ENCODE data around the gene PRPF6. TPM values are rescaled to one million over a fixed set of nuclear protein-coding genes. Genes with fewer than 3 reads are reported as not detected.

PRPF6 gene
- total RNA-seq, 1 donor from 2014 or later, result 48.4 TPM

DNA sequence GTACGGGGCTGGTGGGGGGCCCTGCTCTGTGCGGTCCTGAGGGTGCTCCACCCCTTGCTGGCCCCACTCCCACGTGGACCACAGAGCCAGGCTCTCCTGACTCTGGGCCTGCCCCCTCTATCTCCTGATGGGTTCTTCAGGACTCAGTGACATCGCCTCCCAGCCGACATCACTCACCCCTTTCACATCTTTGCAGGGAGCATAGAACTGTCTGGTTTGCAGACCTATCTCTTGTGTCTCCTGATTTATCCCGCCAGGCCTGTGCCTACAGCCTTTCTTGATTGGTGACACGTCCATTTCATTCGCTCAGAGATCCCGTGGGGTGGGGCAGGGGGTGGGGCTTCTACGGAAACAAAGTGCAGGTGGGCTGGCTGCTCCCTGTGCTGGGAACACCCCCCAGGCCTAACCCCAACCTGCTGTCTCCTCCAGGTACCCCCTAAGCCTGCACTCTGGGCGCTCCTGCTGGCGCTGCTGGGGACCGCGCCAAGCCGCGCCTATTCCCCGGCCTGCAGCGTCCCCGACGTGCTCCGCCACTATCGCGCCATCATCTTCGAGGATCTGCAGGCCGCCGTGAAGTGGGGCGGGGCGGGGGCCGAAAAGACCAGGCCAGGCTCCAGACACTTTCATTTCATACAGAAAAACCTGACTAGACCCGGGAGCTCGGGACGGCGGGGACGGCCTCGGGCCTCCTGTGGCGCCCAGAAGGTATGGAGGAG lies 56.7 kb downstream of the PRPF6 start:
- H3K4me3 ChIP-seq (ENCODE audit: low read depth, low read length), result no peak overlapping the region
- FAIRE-seq (no peak), DNase-seq (ENCODE audit: low read depth) (no peak)
- TF ChIP-seq, protein P1, sequence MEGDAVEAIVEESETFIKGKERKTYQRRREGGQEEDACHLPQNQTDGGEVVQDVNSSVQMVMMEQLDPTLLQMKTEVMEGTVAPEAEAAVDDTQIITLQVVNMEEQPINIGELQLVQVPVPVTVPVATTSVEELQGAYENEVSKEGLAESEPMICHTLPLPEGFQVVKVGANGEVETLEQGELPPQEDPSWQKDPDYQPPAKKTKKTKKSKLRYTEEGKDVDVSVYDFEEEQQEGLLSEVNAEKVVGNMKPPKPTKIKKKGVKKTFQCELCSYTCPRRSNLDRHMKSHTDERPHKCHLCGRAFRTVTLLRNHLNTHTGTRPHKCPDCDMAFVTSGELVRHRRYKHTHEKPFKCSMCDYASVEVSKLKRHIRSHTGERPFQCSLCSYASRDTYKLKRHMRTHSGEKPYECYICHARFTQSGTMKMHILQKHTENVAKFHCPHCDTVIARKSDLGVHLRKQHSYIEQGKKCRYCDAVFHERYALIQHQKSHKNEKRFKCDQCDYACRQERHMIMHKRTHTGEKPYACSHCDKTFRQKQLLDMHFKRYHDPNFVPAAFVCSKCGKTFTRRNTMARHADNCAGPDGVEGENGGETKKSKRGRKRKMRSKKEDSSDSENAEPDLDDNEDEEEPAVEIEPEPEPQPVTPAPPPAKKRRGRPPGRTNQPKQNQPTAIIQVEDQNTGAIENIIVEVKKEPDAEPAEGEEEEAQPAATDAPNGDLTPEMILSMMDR (IDR thresholded peaks at IDR 0.05; ENCODE audit: insufficient read depth, low read length, severe bottlenecking), result no peak
- peaks cover 1% of the 10 kb centered on the region for H3K27me3 ChIP-seq (ENCODE audit: control insufficient read depth, insufficient read depth, low read length)
- peaks cover 3% of the 10 kb centered on the region for H3K36me3 ChIP-seq (ENCODE audit: control insufficient read depth, insufficient read depth, low read length)

DNA sequence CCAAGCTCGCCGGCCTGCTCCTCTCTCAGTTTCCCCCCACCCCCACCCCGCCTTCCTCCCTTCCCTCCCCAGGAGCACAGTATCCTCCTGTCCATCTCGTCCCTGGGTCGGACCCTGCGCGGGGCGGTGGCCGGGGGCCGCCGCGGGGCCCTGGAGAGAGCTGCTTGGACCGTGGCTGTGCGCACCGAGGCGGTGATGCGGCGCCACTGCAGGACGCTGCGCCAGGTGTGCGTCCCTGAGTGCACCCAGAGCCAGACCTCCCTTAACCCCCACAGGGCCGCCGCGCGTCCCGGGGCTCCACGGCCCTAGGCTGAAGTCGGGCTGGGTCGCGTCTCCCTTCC lies 57.3 kb downstream of the PRPF6 start:
- Histone ChIP-seq H3K27me3 (ENCODE audit: control insufficient read depth, insufficient read depth, low read length) (peaks cover 1% of the 10 kb centered on the region), H3K36me3 (ENCODE audit: control insufficient read depth, insufficient read depth, low read length) (peaks cover 3% of the 10 kb centered on the region), H3K4me3 (ENCODE audit: low read depth, low read length) (no peak overlapping the region)
- TF ChIP-seq, protein P1 (IDR thresholded peaks at IDR 0.05; ENCODE audit: insufficient read depth, low read length, severe bottlenecking), result no peak
- DNase-seq (ENCODE audit: low read depth) (no peak), FAIRE-seq (no peak)

- peak overlapping the region; percentile 49 for H3K4me3 ChIP-seq (ENCODE audit: low read depth, low read length)
- DNase-seq (ENCODE audit: low read depth) (peak; percentile 40), FAIRE-seq (no peak)
- peaks cover 1% of the 10 kb centered on the region for H3K27me3 ChIP-seq (ENCODE audit: control insufficient read depth, insufficient read depth, low read length)
- peaks cover 1% of the 10 kb centered on the region for H3K36me3 ChIP-seq (ENCODE audit: control insufficient read depth, insufficient read depth, low read length)
- TF ChIP-seq, protein P1 (IDR thresholded peaks at IDR 0.05; ENCODE audit: insufficient read depth, low read length, severe bottlenecking), result peak; percentile 82
Measured at GRCh38 chr20:64038565-64039292, 57.8 kb downstream of the PRPF6 start.

GRCh38 chr20:64039293-64040160 lies 58.6 kb downstream of the PRPF6 start:
- TF ChIP-seq, protein P1 (IDR thresholded peaks at IDR 0.05; ENCODE audit: insufficient read depth, low read length, severe bottlenecking), result no peak
- DNase-seq (ENCODE audit: low read depth) (no peak), FAIRE-seq (no peak)
- no peaks in the 10 kb centered on the region for H3K36me3 ChIP-seq (ENCODE audit: control insufficient read depth, insufficient read depth, low read length)
- peak overlapping the region; percentile 49 for H3K4me3 ChIP-seq (ENCODE audit: low read depth, low read length)
- peaks cover 1% of the 10 kb centered on the region for H3K27me3 ChIP-seq (ENCODE audit: control insufficient read depth, insufficient read depth, low read length)

- Histone ChIP-seq H3K27me3 (ENCODE audit: control insufficient read depth, insufficient read depth, low read length) (peaks cover 1% of the 10 kb centered on the region), H3K4me3 (ENCODE audit: low read depth, low read length) (no peak overlapping the region), H3K36me3 (ENCODE audit: control insufficient read depth, insufficient read depth, low read length) (no peaks in the 10 kb centered on the region)
- TF ChIP-seq, protein P1 (IDR thresholded peaks at IDR 0.05; ENCODE audit: insufficient read depth, low read length, severe bottlenecking), result no peak
- DNase-seq (ENCODE audit: low read depth) (no peak), FAIRE-seq (no peak)
Measured at GRCh38 chr20:64040231-64041039, 59.5 kb downstream of the PRPF6 start.
